IPS-15b (cell line): ENCODE results near the gene COX5B.
"Not testable (repeated sequence)": the region's sequence is repeated elsewhere in the genome, so short reads cannot be mapped to it uniquely, and the experiment has no call there.

Source experiments
- H3K27me3 ChIP-seq: one replicate; pipeline ENCODE4 v1.6.1; 2013; ENCODE audit warnings: low read length; ENCODE audit not compliant: control insufficient read depth, insufficient read depth
- H3K36me3 ChIP-seq: one replicate; pipeline ENCODE4 v1.6.1; 2013; ENCODE audit warnings: low read length; ENCODE audit not compliant: control insufficient read depth, insufficient read depth
- H3K4me1 ChIP-seq: one replicate; pipeline ENCODE4 v1.6.1; 2013; ENCODE audit warnings: mild to moderate bottlenecking, low read length; ENCODE audit not compliant: control insufficient read depth, insufficient read depth
- H3K4me3 ChIP-seq: one replicate; pipeline ENCODE4 v1.5.1; 2013; ENCODE audit warnings: low read depth, low read length
- H3K9ac ChIP-seq: one replicate; pipeline ENCODE4 v1.6.1; 2013; ENCODE audit warnings: low read depth, mild to moderate bottlenecking, low read length
- H3K9me3 ChIP-seq: one replicate; pipeline ENCODE4 v1.6.1; 2013; ENCODE audit warnings: mild to moderate bottlenecking, low read length; ENCODE audit not compliant: control insufficient read depth, insufficient read depth

COX5B gene, protein sequence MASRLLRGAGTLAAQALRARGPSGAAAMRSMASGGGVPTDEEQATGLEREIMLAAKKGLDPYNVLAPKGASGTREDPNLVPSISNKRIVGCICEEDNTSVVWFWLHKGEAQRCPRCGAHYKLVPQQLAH

GRCh38 chr2:97645695-97646629, at the start of gene COX5B:
Gene COX5B (plus strand): TSS chr2:97646062. CDS start chr2:97646087, 25 bp downstream.
- H3K9me3 ChIP-seq = no peaks in the 10 kb centered on the region
- no peaks in the 10 kb centered on the region for H3K27me3 ChIP-seq
- H3K36me3 ChIP-seq = peaks cover 19% of the 10 kb centered on the region
- H3K4me1 ChIP-seq = peaks cover 7% of the 10 kb centered on the region
- peak within 1 kb of the TSS; percentile 95 for H3K4me3 ChIP-seq
- peak within 1 kb of the TSS; percentile 95 for H3K9ac ChIP-seq

DNA sequence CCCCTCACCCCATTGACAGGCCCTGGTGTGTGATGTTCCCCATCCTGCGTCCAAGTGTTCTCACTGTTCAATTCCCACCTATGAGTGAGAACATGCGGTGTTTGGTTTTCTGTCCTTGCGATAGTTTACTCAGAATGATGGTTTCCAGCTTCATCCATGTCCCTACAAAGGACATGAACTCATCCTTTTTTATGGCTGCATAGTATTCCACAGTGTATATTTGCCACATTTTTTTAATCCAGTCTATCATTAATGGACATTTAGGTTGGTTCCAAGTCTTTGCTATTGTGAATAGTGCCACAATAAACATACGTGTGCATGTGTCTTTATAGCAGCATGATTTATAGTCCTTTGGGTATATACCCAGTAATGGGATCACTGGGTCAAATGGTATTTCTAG, 49.7 kb upstream of the COX5B start:
- H3K4me3 ChIP-seq, H3K36me3 ChIP-seq, H3K4me1 ChIP-seq, H3K27me3 ChIP-seq, H3K9ac ChIP-seq, H3K9me3 ChIP-seq: not testable (repeated sequence)

GRCh38 chr2:97601537-97601936, 44.3 kb upstream of the COX5B start:
- H3K4me3 ChIP-seq, H3K27me3 ChIP-seq, H3K4me1 ChIP-seq, H3K9ac ChIP-seq, H3K36me3 ChIP-seq, H3K9me3 ChIP-seq: not testable (repeated sequence)

- H3K9me3 ChIP-seq = not testable (repeated sequence)
These were observed 40.8 kb upstream of the COX5B start for GRCh38 chr2:97605109-97605508.

GRCh38 chr2:97605524-97606339, 40.1 kb upstream of the COX5B start:
- H3K4me3 ChIP-seq, H3K4me1 ChIP-seq, H3K9ac ChIP-seq, H3K36me3 ChIP-seq, H3K9me3 ChIP-seq, H3K27me3 ChIP-seq: not testable (repeated sequence)

More at GRCh38 chr2:97605109-97605508, 40.8 kb upstream of the COX5B start:
- H3K4me3 ChIP-seq, H3K4me1 ChIP-seq, H3K9ac ChIP-seq, H3K36me3 ChIP-seq, H3K27me3 ChIP-seq: not testable (repeated sequence)

DNA sequence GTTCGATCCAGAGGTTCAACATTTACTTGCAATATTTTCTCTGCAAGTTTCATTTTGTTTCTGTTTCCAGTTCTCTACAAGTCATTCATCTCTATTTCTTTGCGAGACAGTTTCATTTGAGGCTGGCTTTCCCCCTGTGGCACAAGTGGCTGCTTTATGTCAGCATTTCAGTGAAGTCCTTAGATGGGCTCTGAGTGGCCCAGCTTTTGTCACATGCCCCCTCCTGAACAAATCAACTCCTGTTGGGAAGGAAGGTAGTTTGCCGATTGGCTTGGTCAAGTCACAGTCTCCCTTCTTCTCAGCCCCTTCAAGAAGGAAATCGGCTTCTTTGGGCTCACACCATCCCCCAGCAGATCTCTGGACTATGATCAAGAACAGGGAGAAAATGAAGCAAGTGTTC, 37.1 kb upstream of the COX5B start:
- H3K4me1 ChIP-seq, H3K27me3 ChIP-seq: not testable (repeated sequence)

DNA sequence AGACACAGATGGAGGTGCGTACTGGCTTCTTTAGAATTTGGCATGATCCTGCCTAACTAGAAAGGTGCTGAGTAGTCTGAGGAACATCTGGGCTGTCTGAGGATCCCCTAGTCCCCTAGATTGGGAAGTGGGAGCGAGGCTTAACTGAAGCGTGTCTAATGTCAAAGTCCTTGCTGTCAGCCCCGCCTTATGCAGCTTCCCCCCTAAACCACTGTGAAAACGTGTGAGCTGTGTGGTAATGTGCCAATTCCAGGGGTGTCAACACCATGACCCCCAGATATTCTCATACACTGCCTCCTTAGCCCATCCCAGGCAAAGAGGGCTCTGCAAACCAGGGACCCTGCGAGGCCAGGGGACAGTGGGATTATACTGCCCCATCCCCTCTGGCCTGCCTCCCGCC, 34.0 kb upstream of the COX5B start:
- not testable (repeated sequence) for H3K36me3 ChIP-seq, H3K9me3 ChIP-seq, H3K4me1 ChIP-seq, H3K9ac ChIP-seq, H3K27me3 ChIP-seq, H3K4me3 ChIP-seq

More for the DNA sequence above, 37.1 kb upstream of the COX5B start:
- not testable (repeated sequence) for H3K9ac ChIP-seq, H3K9me3 ChIP-seq, H3K4me3 ChIP-seq, H3K36me3 ChIP-seq

- not testable (repeated sequence) for H3K36me3 ChIP-seq, H3K27me3 ChIP-seq, H3K4me3 ChIP-seq, H3K4me1 ChIP-seq, H3K9me3 ChIP-seq, H3K9ac ChIP-seq
These were observed 30.1 kb upstream of the COX5B start for GRCh38 chr2:97615746-97616145.

- H3K4me3 ChIP-seq = no peak overlapping the region
- H3K27me3 ChIP-seq = no peaks in the 10 kb centered on the region
- no peaks in the 10 kb centered on the region for H3K4me1 ChIP-seq
- H3K36me3 ChIP-seq = no peaks in the 10 kb centered on the region
- no peak overlapping the region for H3K9ac ChIP-seq
- H3K9me3 ChIP-seq = no peaks in the 10 kb centered on the region
These were observed 28.0 kb upstream of the COX5B start for GRCh38 chr2:97617911-97618310.

GRCh38 chr2:97618939-97619827, 26.7 kb upstream of the COX5B start:
- not testable (repeated sequence) for H3K9ac ChIP-seq, H3K4me1 ChIP-seq, H3K9me3 ChIP-seq, H3K36me3 ChIP-seq, H3K4me3 ChIP-seq, H3K27me3 ChIP-seq

- not testable (repeated sequence) for H3K36me3 ChIP-seq, H3K27me3 ChIP-seq, H3K4me1 ChIP-seq, H3K9ac ChIP-seq, H3K4me3 ChIP-seq, H3K9me3 ChIP-seq
These were observed 25.4 kb upstream of the COX5B start for GRCh38 chr2:97620492-97620891.
